Uterus (tissue), 2 donors: ENCODE measurements around the gene SYCP3.

Experiments
- POLR2A ChIP-seq, 2 donors: fragments of 450-650 bp; IDR thresholded peaks; one replicate each; pipeline ENCODE4 v1.6.1; 2016; ENCODE audit warnings: antibody characterized with exemption in 2 of 2, mild to moderate bottlenecking in 1 of 2, moderate library complexity in 1 of 2
- TF ChIP-seq, protein P1 (sequence below), 4 experiments: fragments of 200-600 bp in 2 of 4; fragments of 450-650 bp in 2 of 4; sonication (generic) in 2 of 4; IDR thresholded peaks; one replicate each; pipeline ENCODE4 v1.5.1; 2016 to 2019; ENCODE audit warnings: antibody characterized with exemption in 4 of 4, mild to moderate bottlenecking in 2 of 4, moderate library complexity in 1 of 4

DNA sequence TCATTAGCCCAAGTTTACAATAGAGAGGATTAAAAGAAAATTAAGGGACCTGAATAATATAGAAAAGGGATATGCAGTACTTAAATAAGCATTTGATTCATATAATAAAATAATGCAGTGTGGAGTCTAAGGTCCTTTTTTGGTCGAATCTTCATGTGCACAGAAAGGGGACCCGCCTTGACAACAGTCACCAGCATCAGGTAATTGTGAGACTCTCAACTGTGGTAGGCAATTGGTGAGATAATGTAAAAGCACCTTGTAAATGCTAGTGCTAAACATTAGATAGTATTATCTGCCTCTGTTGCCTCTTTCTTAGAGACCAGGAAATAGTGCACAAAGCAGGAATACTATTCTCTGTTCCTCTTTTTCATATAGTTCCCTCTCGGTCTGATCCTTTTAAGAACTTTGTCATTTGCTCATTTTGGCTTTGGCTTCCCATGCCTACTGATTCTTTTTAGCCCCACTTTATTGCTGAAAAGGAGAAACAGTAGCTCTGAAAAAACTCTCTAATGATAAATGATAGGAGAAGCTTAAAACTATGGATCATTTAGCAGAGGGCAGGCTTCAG is 24.3 kb downstream of the SYCP3 start:
- TF ChIP-seq, protein P1, sequence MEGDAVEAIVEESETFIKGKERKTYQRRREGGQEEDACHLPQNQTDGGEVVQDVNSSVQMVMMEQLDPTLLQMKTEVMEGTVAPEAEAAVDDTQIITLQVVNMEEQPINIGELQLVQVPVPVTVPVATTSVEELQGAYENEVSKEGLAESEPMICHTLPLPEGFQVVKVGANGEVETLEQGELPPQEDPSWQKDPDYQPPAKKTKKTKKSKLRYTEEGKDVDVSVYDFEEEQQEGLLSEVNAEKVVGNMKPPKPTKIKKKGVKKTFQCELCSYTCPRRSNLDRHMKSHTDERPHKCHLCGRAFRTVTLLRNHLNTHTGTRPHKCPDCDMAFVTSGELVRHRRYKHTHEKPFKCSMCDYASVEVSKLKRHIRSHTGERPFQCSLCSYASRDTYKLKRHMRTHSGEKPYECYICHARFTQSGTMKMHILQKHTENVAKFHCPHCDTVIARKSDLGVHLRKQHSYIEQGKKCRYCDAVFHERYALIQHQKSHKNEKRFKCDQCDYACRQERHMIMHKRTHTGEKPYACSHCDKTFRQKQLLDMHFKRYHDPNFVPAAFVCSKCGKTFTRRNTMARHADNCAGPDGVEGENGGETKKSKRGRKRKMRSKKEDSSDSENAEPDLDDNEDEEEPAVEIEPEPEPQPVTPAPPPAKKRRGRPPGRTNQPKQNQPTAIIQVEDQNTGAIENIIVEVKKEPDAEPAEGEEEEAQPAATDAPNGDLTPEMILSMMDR (IDR thresholded peaks at IDR 0.05): no peak
- TF ChIP-seq POLR2A (IDR thresholded peaks at IDR 0.05): no peak
